A549 (cell line): ENCODE data around the gene KCNMA1. TPM values are rescaled to one million over a fixed set of nuclear protein-coding genes. Genes with fewer than 3 reads are reported as not detected.

Experiments used
- ATAC-seq, 2 experiments: fragments of 200-7000 bp in 1 of 2; fragments of >200 bp in 1 of 2; cut with Nextera tagmentation in 1 of 2; cut with Tn5 transposase in 1 of 2; 3 replicates each; pipeline versions ENCODE4 v1.8.0 to v1.9.1; 2018 to 2020; ENCODE audit warnings: mild to moderate bottlenecking in 1 of 2, moderate library complexity in 1 of 2
- CTCF ChIA-PET: fragments of 300-600 bp; sonication (Branson Sonifier 250); formaldehyde crosslinking; extraction: SDS; loops from one replicate; lab custom pipeline; 2021; ENCODE audit warnings: antibody characterized with exemption, inconsistent platforms; lab: Yijun Ruan, JAX
- POLR2A ChIA-PET: fragments of 350-600 bp; formaldehyde crosslinking; extraction: SDS; loops from one replicate; lab custom pipeline; 2021; ENCODE audit warnings: antibody characterized with exemption, inconsistent platforms; lab: Yijun Ruan, JAX
- DNase-seq, 2 experiments: peaks; one replicate each; pipeline versions ENCODE4 v3.0.0 to v3.0.0-alpha.2; 2011 to 2016; ENCODE audit warnings: low read depth in 1 of 2, low spot score in 1 of 2
- FAIRE-seq: peaks from 2 replicates; lab custom pipeline; 2011; peaks lifted over from hg19 to GRCh38; lab: Jason Lieb, UNC
- H3K27ac ChIP-seq, 2 experiments: fragments of >200 bp; sonication (Bioruptor Twin); formaldehyde crosslinking; 3 replicates each; pipeline ENCODE4 v1.5.1; 2016 to 2017
- H3K4me1 ChIP-seq: fragments of >200 bp; sonication (Bioruptor Twin); formaldehyde crosslinking; 3 replicates; pipeline ENCODE4 v1.6.1; 2016
- H3K4me2 ChIP-seq: fragments of >200 bp; sonication (Bioruptor Twin); formaldehyde crosslinking; 3 replicates; pipeline ENCODE4 v1.6.1; 2016
- H3K4me3 ChIP-seq: fragments of >200 bp; sonication (Bioruptor Twin); formaldehyde crosslinking; 3 replicates; pipeline ENCODE4 v1.5.1; 2016
- H3K9me3 ChIP-seq: fragments of >200 bp; sonication (Bioruptor Twin); formaldehyde crosslinking; 3 replicates; pipeline ENCODE4 v1.6.1; 2016
- CEBPB ChIP-seq, 2 experiments: fragments of >200 bp in 1 of 2; sonication (Bioruptor Twin) in 1 of 2; formaldehyde crosslinking in 1 of 2; IDR thresholded peaks; 2 replicates each; pipeline ENCODE4 v1.6.1; 2012 to 2016
- CTCF ChIP-seq: fragments of >200 bp; sonication (Bioruptor Twin); formaldehyde crosslinking; IDR thresholded peaks from 3 replicates; pipeline ENCODE4 v1.5.1; 2016
- EHF ChIP-seq: fragments of 250-450 bp; sonication (Bioruptor Pico); IDR thresholded peaks from 2 replicates; pipeline ENCODE4 v1.5.0; 2020; ENCODE audit warnings: mild to moderate bottlenecking
- EHMT2 ChIP-seq: fragments of 200-600 bp; sonication (generic); IDR thresholded peaks from 2 replicates; pipeline ENCODE4 v1.6.1; 2016; ENCODE audit warnings: antibody characterized with exemption, low read depth, mild to moderate bottlenecking, moderate library complexity
- FOSL2 ChIP-seq, 2 experiments: fragments of 450-650 bp in 1 of 2; fragments of >200 bp in 1 of 2; sonication (Bioruptor Twin) in 1 of 2; formaldehyde crosslinking; IDR thresholded peaks; 2 replicates each; pipeline versions ENCODE4 v1.5.0 to v1.6.1; 2016 to 2020; ENCODE audit warnings: mild to moderate bottlenecking in 1 of 2, moderate library complexity in 1 of 2
- HMGXB4 ChIP-seq: fragments of 250-450 bp; sonication (Bioruptor Pico); IDR thresholded peaks from 2 replicates; pipeline ENCODE4 v1.5.0; 2021; ENCODE audit warnings: mild to moderate bottlenecking, moderate library complexity, borderline replicate concordance
- HOXA7 ChIP-seq: fragments of 250-450 bp; sonication (Bioruptor Pico); IDR thresholded peaks from 2 replicates; pipeline ENCODE4 v1.5.0; 2020; ENCODE audit warnings: mild to moderate bottlenecking, moderate library complexity
- HOXB13 ChIP-seq: fragments of 250-450 bp; sonication (Bioruptor Pico); IDR thresholded peaks from 2 replicates; pipeline ENCODE4 v1.5.0; 2020; ENCODE audit warnings: low read depth, mild to moderate bottlenecking, moderate library complexity
- JUN ChIP-seq, 2 experiments: fragments of >200 bp; sonication (Bioruptor Twin); formaldehyde crosslinking; IDR thresholded peaks; 2 replicates in 1 of 2; 3 replicates in 1 of 2; pipeline ENCODE4 v1.6.1; 2016 to 2017
- KDM5A ChIP-seq: fragments of 200-600 bp; sonication (generic); IDR thresholded peaks from 2 replicates; pipeline ENCODE4 v1.6.1; 2016; ENCODE audit warnings: antibody characterized with exemption, mild to moderate bottlenecking
- MAX ChIP-seq: IDR thresholded peaks from 2 replicates; pipeline ENCODE4 v1.6.1; 2012
- NFE2L2 ChIP-seq: fragments of 150-350 bp; conservative IDR thresholded peaks from 2 replicates; pipeline ENCODE4 v1.6.1; 2014; ENCODE audit warnings: low read length
- NPAS2 ChIP-seq: fragments of 250-450 bp; sonication (Bioruptor Pico); IDR thresholded peaks from 2 replicates; pipeline ENCODE4 v1.8.0; 2022; ENCODE audit warnings: mild to moderate bottlenecking, moderate library complexity, borderline replicate concordance
- POLR2AphosphoS2 ChIP-seq: conservative IDR thresholded peaks from 2 replicates; pipeline ENCODE4 v1.6.1; 2012; ENCODE audit warnings: low read length, improper control_type of control experiment, inconsistent platforms
- RAD21 ChIP-seq, 2 experiments: fragments of >200 bp in 1 of 2; sonication (Bioruptor Twin) in 1 of 2; formaldehyde crosslinking in 1 of 2; IDR thresholded peaks in 1 of 2; conservative IDR thresholded peaks in 1 of 2; 2 replicates in 1 of 2; 3 replicates in 1 of 2; pipeline ENCODE4 v1.6.1; 2012 to 2018; ENCODE audit warnings: inconsistent platforms in 1 of 2
- REST ChIP-seq: fragments of 200-600 bp; sonication (generic); IDR thresholded peaks from 2 replicates; pipeline ENCODE4 v1.6.1; 2016; ENCODE audit warnings: antibody characterized with exemption, mild to moderate bottlenecking, moderate library complexity
- RFX5 ChIP-seq: fragments of 450-650 bp; IDR thresholded peaks from 2 replicates; pipeline ENCODE4 v1.7.1; 2014; ENCODE audit warnings: antibody characterized with exemption, mild to moderate bottlenecking, moderate library complexity
- SMC3 ChIP-seq: fragments of >200 bp; sonication (Bioruptor Twin); formaldehyde crosslinking; IDR thresholded peaks from 3 replicates; pipeline ENCODE4 v1.6.1; 2018; ENCODE audit warnings: inconsistent platforms
- SREBF2 ChIP-seq: fragments of 450-650 bp; IDR thresholded peaks from 2 replicates; pipeline ENCODE4 v1.6.1; 2014; ENCODE audit warnings: mild to moderate bottlenecking, moderate library complexity
- ZSCAN20 ChIP-seq: fragments of 250-450 bp; sonication (Bioruptor Pico); IDR thresholded peaks from 2 replicates; pipeline ENCODE4 v1.8.0; 2022; ENCODE audit warnings: mild to moderate bottlenecking, moderate library complexity
- WGBS: methylation state at CpG from one replicate; pipeline ENCODE4 v1.1.6; 2017; ENCODE audit errors: missing lambda C conversion rate; 5-methylcytosine and 5-hydroxymethylcytosine counted together
- polyA plus RNA-seq, 4 experiments: library from polyadenylated mRNA; depleted of rRNA in 3 of 4; stranded (reverse); fragments of >200 nt; fragmentation: RNase III in 1 of 4; extraction: RNeasy Plus Mini Kit Qiagen cat#74134 plus additional on column Dnase treatment in 1 of 4; gene quantifications; 2 replicates in 3 of 4; 3 replicates in 1 of 4; pipeline ENCODE4 v1.2.3, GENCODE V29; 2011 to 2017

KCNMA1 gene
- polyA plus RNA-seq, 2 of the 4 experiments (the other 2 are of a cell fraction), result 14.9 to 30.6 TPM

- TF ChIP-seq CTCF (no peak), NPAS2 (CRISPR knock-in tag) (no peak), CEBPB (IDR thresholded peaks at IDR 0.05) (no peak), EHMT2 (no peak), RFX5 (no peak), REST (no peak), JUN (IDR thresholded peaks at IDR 0.05) (no peak)
Observed at GRCh38 chr10:77091597-77092165, 545.9 kb downstream of the KCNMA1 start (continued).

- no peaks in the 10 kb centered on the region for H3K4me1 ChIP-seq
- no peak overlapping the region for H3K27ac ChIP-seq
- FAIRE-seq, result no peak
- ChIA-PET CTCF (interaction anchor here (1.0 to 4.0 kb wide), 2 partner anchors 10 to 20 kb away, joined by 4 to 18 read pairs; no protein-coding TSS in a partner anchor), POLR2A (no interaction called here)
- H3K4me2 ChIP-seq, result no peak overlapping the region
- ATAC-seq, result no peak
- no peak for DNase-seq
- 69% methylated on average over 17 of the region's 17 CpGs for WGBS
- TF ChIP-seq SMC3, result no peak
- TF ChIP-seq HOXA7, result no peak
- TF ChIP-seq KDM5A, result no peak
- no peak for TF ChIP-seq SREBF2
- TF ChIP-seq FOSL2 (IDR thresholded peaks at IDR 0.05), result no peak
- TF ChIP-seq FOSL2 (CRISPR knock-in tag; IDR thresholded peaks at IDR 0.05), result no peak
- TF ChIP-seq HMGXB4, result no peak
- TF ChIP-seq NFE2L2, result no peak
- no peaks in the 10 kb centered on the region for H3K9me3 ChIP-seq
- H3K4me3 ChIP-seq, result no peak overlapping the region
Observed at GRCh38 chr10:77090381-77091356, 546.9 kb downstream of the KCNMA1 start.

GRCh38 chr10:77087366-77087765, 550.2 kb downstream of the KCNMA1 start:
- Histone ChIP-seq H3K27ac (no peak overlapping the region), H3K4me3 (no peak overlapping the region), H3K4me1 (no peaks in the 10 kb centered on the region), H3K9me3 (no peaks in the 10 kb centered on the region), H3K4me2 (no peak overlapping the region)
- ATAC-seq (no peak), FAIRE-seq (no peak), DNase-seq (no peak)
- ChIA-PET CTCF (no interaction called here), POLR2A (no interaction called here)
- TF ChIP-seq POLR2AphosphoS2 (no peak), SREBF2 (no peak), HOXB13 (CRISPR knock-in tag) (no peak), ZSCAN20 (no peak), EHF (CRISPR knock-in tag) (no peak), RAD21 (conservative IDR thresholded peaks at IDR 0.05 in 1 of 2, IDR thresholded peaks at IDR 0.05 in 1 of 2) (no peak), MAX (no peak), KDM5A (no peak)
- 89% methylated on average over 4 of the region's 4 CpGs for WGBS
